Right renal cortex interstitium (tissue), 3 donors: Measurements from ENCODE around the gene POTEJ. TPM values are rescaled to one million over a fixed set of nuclear protein-coding genes. Genes with fewer than 3 reads are reported as not detected.

Experiments used
- polyA plus RNA-seq, 3 donors: library from polyadenylated mRNA; unstranded; fragments of 120-200 nt; gene quantifications; one replicate each; pipeline ENCODE4 v1.2.1, GENCODE V29; 2013; ENCODE audit not compliant: insufficient read length in 3 of 3

POTEJ gene
- polyA plus RNA-seq, 3 donors = 0.06 to 0.14 TPM; not detected in 1

Other genes with a start within 250 kb of the POTEJ start
- under 1 TPM in 2 of 3 donors, not detected in 1; 0.10 to 0.14 TPM for gene POTEI, start 102.1 kb upstream of the POTEJ start, polyA plus RNA-seq
- not detected for gene CFC1B, start 90.2 kb upstream of the POTEJ start, polyA plus RNA-seq
- gene CFC1, start 11.9 kb upstream of the POTEJ start, polyA plus RNA-seq = not detected
- gene GPR148, start 117.6 kb downstream of the POTEJ start, polyA plus RNA-seq = not detected
- under 1 TPM; 0.01 to 0.10 (median 0.01) TPM for gene AMER3, start 144.1 kb downstream of the POTEJ start, polyA plus RNA-seq
- 1 to 10 TPM; 6.2 to 7.5 (median 6.5) TPM for gene ARHGEF4, start 225.5 kb downstream of the POTEJ start, polyA plus RNA-seq